ENCODE measurements around the gene NDUFAF5. TPM values are rescaled to one million over a fixed set of nuclear protein-coding genes. Genes with fewer than 3 reads are reported as not detected.

The NDUFAF5 gene
- total and polyA plus RNA-seq, 2 of the 8 experiments (the other 6 are each of a cell fraction or from before 2014, with no cell fraction given), result 11.8 to 32.3 TPM

DNA sequence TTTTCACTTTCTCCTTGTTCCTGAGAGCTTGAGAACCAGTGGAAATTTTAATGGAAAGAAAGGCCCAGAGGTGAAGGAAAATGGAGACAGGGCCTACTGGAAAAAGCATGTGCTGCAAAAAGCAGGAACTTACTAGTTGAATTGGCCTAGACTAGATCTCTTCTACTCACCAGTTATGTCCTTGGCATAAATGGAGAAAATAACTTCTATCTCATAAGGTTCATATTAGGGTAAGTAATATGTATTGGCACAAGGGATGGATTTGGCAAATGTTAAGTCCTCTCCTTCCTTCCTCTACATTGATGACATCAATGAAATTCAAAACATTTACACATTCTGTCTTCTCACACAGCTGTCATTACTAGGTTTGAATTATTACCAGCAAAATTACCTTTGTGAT is 74.0 kb downstream of the NDUFAF5 start (continued):
- TF ChIP-seq RAD21 (IDR thresholded peaks at IDR 0.05 in 1 of 2, conservative IDR thresholded peaks at IDR 0.05 in 1 of 2; ENCODE audit: low read depth in 2 of 2, low read length in 2 of 2) (no peak), PHF8 (conservative IDR thresholded peaks at IDR 0.05; ENCODE audit: low read depth, low read length) (no peak)
